Keratinocyte (primary cell): ENCODE data around the gene STON2. TPM values are rescaled to one million over a fixed set of nuclear protein-coding genes. Genes with fewer than 3 reads are reported as not detected.

Source experiments
- DNase-seq: peaks from one replicate; pipeline ENCODE4 v3.0.0-alpha.2; 2011; ENCODE audit warnings: low read depth, missing footprints, low spot score
- FAIRE-seq: peaks from 2 replicates; lab custom pipeline; 2011; peaks lifted over from hg19 to GRCh38; lab: Jason Lieb, UNC
- H2AFZ ChIP-seq: 2 replicates; pipeline ENCODE4 v1.6.0; 2012; ENCODE audit warnings: low read length, control low read depth, inconsistent platforms; ENCODE audit not compliant: control insufficient read depth
- H3K27ac ChIP-seq: 2 replicates; pipeline ENCODE4 v1.5.1; 2011; ENCODE audit warnings: low read length; ENCODE audit not compliant: control insufficient read depth, insufficient read depth
- H3K27me3 ChIP-seq: 3 replicates; pipeline ENCODE4 v1.6.0; 2011; ENCODE audit warnings: low read length; ENCODE audit not compliant: control insufficient read depth, insufficient read depth; ENCODE audit errors: extremely low read depth
- H3K36me3 ChIP-seq, 2 experiments: 2 replicates in 1 of 2; 3 replicates in 1 of 2; pipeline ENCODE4 v1.5.1; 2011; ENCODE audit warnings: low read length in 2 of 2, mild to moderate bottlenecking in 1 of 2; ENCODE audit not compliant: control insufficient read depth in 2 of 2, insufficient read depth in 2 of 2; ENCODE audit errors: extremely low read depth in 1 of 2
- H3K4me1 ChIP-seq: 3 replicates; pipeline ENCODE4 v1.5.1; 2011; ENCODE audit warnings: low read length; ENCODE audit not compliant: control insufficient read depth, insufficient read depth; ENCODE audit errors: extremely low read depth
- H3K4me2 ChIP-seq: 3 replicates; pipeline ENCODE4 v1.6.0; 2011; ENCODE audit warnings: low read depth, low read length; ENCODE audit not compliant: control insufficient read depth, insufficient read depth; ENCODE audit errors: extremely low read depth
- H3K4me3 ChIP-seq, 3 experiments: fragments of 200-600 bp in 1 of 3; sonication (generic) in 1 of 3; 2 replicates in 2 of 3; 3 replicates in 1 of 3; pipeline ENCODE4 v1.5.1; 2011 to 2016; ENCODE audit warnings: low read length in 3 of 3, mild to moderate bottlenecking in 3 of 3, control low read depth in 2 of 3, inconsistent platforms in 1 of 3, low read depth in 1 of 3, mixed read lengths in 1 of 3, mixed run types in 1 of 3, moderate library complexity in 1 of 3; ENCODE audit not compliant: control insufficient read depth in 2 of 3, insufficient read depth in 2 of 3; ENCODE audit errors: extremely low read depth in 1 of 3
- H3K79me2 ChIP-seq: 2 replicates; pipeline ENCODE4 v1.6.0; 2012; ENCODE audit warnings: low read length; ENCODE audit not compliant: control insufficient read depth, insufficient read depth
- H3K9ac ChIP-seq: 3 replicates; pipeline ENCODE4 v1.6.0; 2011; ENCODE audit warnings: low read length; ENCODE audit not compliant: control insufficient read depth, insufficient read depth; ENCODE audit errors: extremely low read depth
- H3K9me1 ChIP-seq: 3 replicates; pipeline ENCODE4 v1.6.0; 2011; ENCODE audit warnings: low read length; ENCODE audit not compliant: control insufficient read depth, insufficient read depth; ENCODE audit errors: extremely low read depth
- H3K9me3 ChIP-seq: 2 replicates; pipeline ENCODE4 v1.5.1; 2012; ENCODE audit warnings: low read depth, low read length; ENCODE audit not compliant: control insufficient read depth
- H4K20me1 ChIP-seq: 3 replicates; pipeline ENCODE4 v1.6.0; 2011; ENCODE audit warnings: low read length; ENCODE audit not compliant: control insufficient read depth, insufficient read depth; ENCODE audit errors: extremely low read depth
- CTCF ChIP-seq, 3 experiments: IDR thresholded peaks in 1 of 3; conservative IDR thresholded peaks in 1 of 3; optimal IDR thresholded peaks in 1 of 3; 2 replicates in 2 of 3; 3 replicates in 1 of 3; pipeline versions ENCODE3 to v1.5.1; 2011; ENCODE audit warnings: low read length in 3 of 3, mild to moderate bottlenecking in 3 of 3, moderate library complexity in 2 of 3, control low read depth in 1 of 3, inconsistent platforms in 1 of 3; ENCODE audit not compliant: insufficient read depth in 2 of 3; ENCODE audit errors: extremely low read depth in 1 of 3
- EZH2 ChIP-seq: IDR thresholded peaks from one replicate; pipeline ENCODE4 v1.6.1; 2012; ENCODE audit warnings: inconsistent platforms, mild to moderate bottlenecking, low read length, moderate library complexity
- dilution Hi-C: fragments of 300-500 bp; cut with MboI; formaldehyde crosslinking; loops from one replicate; pipeline ENCODE4 v1.7.0; 2020; ENCODE audit warnings: low sequenced_read_pairs; ENCODE audit not compliant: extremely low pct_ligation_motif_present
- polyA plus RNA-seq, 5 experiments: library from polyadenylated mRNA; depleted of rRNA in 3 of 5; stranded (reverse) in 3 of 5; stranded (forward) in 1 of 5; unstranded in 1 of 5; fragments of >200 nt; gene quantifications; 1 replicate in 1 of 5; 2 replicates in 3 of 5; 3 replicates in 1 of 5; pipeline versions ENCODE4 v1.2.1 to v1.2.3, GENCODE V29; 2011 to 2012; ENCODE audit warnings: missing spikeins in 2 of 5, low read depth in 1 of 5, low replicate concordance in 1 of 5

The STON2 gene
- polyA plus RNA-seq, 1 donor (not counting 4 experiments of a cell fraction or from before 2014, with no cell fraction given): 82.3 TPM

DNA sequence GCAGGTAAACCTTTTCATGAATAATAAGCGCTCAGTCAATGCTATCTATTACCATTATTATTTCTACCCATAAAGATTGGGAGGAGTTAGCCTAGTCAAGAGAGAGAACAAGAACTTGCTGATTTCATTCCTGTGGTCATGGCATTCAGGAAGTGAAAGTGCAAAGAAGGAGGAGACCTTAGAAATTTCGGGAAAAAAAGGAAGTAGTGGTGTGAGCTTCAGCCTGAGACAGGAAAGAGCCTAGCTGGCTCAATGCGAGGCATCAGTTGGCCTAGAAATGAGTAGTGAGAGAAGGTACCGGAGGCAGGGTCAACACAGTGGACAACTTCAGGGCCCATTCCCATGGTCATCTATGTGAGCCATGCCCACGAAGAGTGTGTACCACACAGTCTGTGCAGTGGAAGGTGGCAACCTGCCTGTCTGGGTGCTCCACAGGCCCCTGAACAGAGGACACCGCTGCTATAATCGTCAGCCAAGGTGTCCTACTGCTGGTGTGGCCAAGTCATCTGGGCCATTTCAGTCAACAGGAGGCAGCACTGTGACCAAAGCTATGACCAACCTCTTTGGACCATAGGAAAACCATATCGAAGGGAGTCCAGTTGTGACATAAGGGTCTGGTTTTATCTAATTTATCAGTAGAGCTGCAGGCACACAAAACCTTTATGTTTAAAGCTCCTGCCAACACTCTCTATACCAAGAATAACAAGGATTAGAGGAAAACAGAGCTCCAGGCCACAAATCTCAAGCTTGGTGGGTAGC, 16.2 kb upstream of the STON2 start:
- TF ChIP-seq EZH2: no peak
- no peak for TF ChIP-seq CTCF (optimal IDR thresholded peaks at IDR 0.05 in 1 of 3, IDR thresholded peaks at IDR 0.05 in 1 of 3, conservative IDR thresholded peaks at IDR 0.05 in 1 of 3; ENCODE audit: extremely low read depth in 1 of 3, insufficient read depth in 2 of 3, low read length in 3 of 3)
- Histone ChIP-seq H3K27ac (no peak overlapping the region), H3K36me3 (peaks cover 0 to 5% of the 10 kb centered on the region in 2 experiments), H2AFZ (no peak overlapping the region), H3K9me3 (no peaks in the 10 kb centered on the region), H3K4me1 (peaks cover 6% of the 10 kb centered on the region), H3K4me3 (no peak overlapping the region), H3K27me3 (no peaks in the 10 kb centered on the region), H3K79me2 (peaks cover 5% of the 10 kb centered on the region), H3K4me2 (no peak overlapping the region), H3K9me1 (no peaks in the 10 kb centered on the region), H3K9ac (no peak overlapping the region), H4K20me1 (no peaks in the 10 kb centered on the region)
- DNase-seq (no peak), FAIRE-seq (peak; percentile 34)
- dilution Hi-C loops: no loop called here

- Histone ChIP-seq H2AFZ (no peak overlapping the region), H3K4me2 (no peak overlapping the region), H4K20me1 (no peaks in the 10 kb centered on the region), H3K27me3 (no peaks in the 10 kb centered on the region), H3K9me3 (no peaks in the 10 kb centered on the region), H3K4me1 (peaks cover 6% of the 10 kb centered on the region), H3K9ac (no peak overlapping the region), H3K4me3 (no peak overlapping the region), H3K27ac (no peak overlapping the region), H3K36me3 (peaks cover 0 to 5% of the 10 kb centered on the region in 2 experiments), H3K9me1 (no peaks in the 10 kb centered on the region), H3K79me2 (peaks cover 5% of the 10 kb centered on the region)
- dilution Hi-C loops: no loop called here
- no peak for TF ChIP-seq CTCF (optimal IDR thresholded peaks at IDR 0.05 in 1 of 3, IDR thresholded peaks at IDR 0.05 in 1 of 3, conservative IDR thresholded peaks at IDR 0.05 in 1 of 3; ENCODE audit: extremely low read depth in 1 of 3, insufficient read depth in 2 of 3, low read length in 3 of 3)
- no peak for TF ChIP-seq EZH2
- FAIRE-seq (no peak), DNase-seq (no peak)
Observed at GRCh38 chr14:81415781-81416180, 15.7 kb upstream of the STON2 start.
